Activated CD4-positive, alpha-beta T cell treated with anti-CD3 and anti-CD28 coated beads, Interleukin-2, Interleukin-6, amounts not matched to agents 100 ng/mL and 50 ng/mL, durations not matched to agents 16 hours and 8 hours (primary cell): ENCODE measurements around the gene KCNJ15.

Experiments
- DNase-seq: peaks from one replicate; pipeline ENCODE4 v3.0.0-alpha.2; 2020

Gene KCNJ15

GRCh38 chr21:38268864-38269575 lies 12.2 kb downstream of the KCNJ15 start:
- no peak for DNase-seq

GRCh38 chr21:38269576-38269936 lies 12.8 kb downstream of the KCNJ15 start:
- DNase-seq, result no peak

GRCh38 chr21:38272215-38272614 lies 15.4 kb downstream of the KCNJ15 start:
- no peak for DNase-seq

- no peak for DNase-seq
Measured at GRCh38 chr21:38273745-38274542, 17.2 kb downstream of the KCNJ15 start.

DNA sequence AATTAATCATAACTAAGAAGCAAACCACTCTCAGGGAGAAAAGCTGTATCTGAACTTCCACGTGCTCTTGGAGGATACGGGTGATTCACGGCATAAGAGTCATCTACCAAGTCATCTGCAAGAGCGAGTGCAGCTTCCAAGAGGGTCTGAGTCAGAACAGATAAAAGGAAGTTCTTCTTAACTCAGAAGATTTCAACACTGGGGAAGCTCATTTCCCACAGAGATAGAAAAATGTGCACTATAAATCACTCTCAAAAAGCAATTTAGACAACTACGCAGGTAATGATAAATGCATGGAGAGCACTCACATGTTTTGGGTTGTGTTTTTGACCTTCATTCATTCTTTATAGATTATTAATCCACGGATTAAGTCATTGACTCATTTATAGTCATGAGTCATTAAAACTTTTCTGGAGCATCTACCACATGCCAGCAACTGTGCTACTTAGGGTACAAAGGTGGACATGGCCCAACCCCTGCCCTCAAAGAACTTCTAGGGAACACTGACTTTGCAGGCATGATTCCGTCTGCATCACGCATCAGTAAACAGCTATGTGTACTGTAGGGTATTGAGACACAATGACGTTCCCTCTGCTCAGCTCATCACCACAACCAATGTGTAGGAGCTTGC lies 20.8 kb downstream of the KCNJ15 start:
- DNase-seq, result peak; percentile 47

DNA sequence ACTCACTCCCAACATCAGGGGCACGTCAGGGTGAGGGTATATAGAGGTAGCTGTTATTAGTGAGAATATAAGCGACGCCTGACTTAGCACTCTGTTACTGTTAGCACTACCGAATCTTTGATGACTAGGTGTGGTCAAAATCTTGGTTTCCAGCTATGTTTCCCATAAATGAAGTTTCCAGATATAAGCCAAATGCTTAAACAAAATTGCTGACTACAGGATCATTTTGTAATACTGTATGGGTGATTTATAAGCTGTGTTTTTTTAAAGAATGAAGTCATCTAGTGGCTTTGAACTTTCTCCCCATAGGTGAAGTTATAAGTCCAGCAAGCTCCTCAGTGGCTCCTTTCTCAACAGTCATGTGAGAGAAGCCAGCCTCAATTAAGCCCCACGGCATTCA lies 23.7 kb downstream of the KCNJ15 start:
- no peak for DNase-seq

DNA sequence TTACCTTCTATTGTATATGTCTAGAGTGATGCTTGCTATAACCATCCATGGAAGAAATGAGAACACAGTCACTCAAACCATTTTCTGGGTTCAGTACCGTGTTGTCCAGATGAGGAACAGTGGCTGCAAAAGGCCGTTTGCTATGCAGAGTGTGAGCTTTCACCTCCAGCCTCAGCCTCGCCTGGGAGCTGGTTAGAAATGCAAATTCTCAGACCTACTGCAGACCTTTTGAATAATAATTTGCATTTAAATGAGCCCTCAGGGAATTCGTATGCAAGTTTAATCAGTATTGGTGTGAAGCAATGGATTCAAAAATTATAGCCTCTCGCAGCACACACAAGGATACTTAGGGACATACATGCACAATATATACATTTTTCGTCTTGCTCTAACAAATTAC lies 24.1 kb downstream of the KCNJ15 start:
- DNase-seq, result no peak

DNA sequence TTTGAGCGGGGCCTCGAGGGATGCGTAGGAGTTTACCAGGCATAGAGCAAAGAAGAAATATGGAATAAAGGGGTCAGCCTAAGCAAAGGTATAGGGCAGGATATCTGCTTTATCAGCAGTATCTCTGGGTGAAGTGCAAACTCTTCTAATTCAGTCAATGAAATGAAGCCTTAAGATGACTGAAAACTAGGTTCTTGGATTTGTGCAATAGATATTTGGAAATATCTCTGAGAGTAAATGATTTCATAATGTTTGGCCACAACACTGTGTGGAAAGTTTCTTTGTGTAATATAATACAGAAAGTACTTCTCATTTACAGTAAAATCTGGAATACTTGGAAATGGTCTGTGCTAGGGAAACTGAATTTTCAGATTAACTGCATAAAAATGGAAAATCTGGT lies 26.1 kb downstream of the KCNJ15 start:
- no peak for DNase-seq

GRCh38 chr21:38284216-38284615 lies 27.4 kb downstream of the KCNJ15 start:
- DNase-seq, result no peak

DNA sequence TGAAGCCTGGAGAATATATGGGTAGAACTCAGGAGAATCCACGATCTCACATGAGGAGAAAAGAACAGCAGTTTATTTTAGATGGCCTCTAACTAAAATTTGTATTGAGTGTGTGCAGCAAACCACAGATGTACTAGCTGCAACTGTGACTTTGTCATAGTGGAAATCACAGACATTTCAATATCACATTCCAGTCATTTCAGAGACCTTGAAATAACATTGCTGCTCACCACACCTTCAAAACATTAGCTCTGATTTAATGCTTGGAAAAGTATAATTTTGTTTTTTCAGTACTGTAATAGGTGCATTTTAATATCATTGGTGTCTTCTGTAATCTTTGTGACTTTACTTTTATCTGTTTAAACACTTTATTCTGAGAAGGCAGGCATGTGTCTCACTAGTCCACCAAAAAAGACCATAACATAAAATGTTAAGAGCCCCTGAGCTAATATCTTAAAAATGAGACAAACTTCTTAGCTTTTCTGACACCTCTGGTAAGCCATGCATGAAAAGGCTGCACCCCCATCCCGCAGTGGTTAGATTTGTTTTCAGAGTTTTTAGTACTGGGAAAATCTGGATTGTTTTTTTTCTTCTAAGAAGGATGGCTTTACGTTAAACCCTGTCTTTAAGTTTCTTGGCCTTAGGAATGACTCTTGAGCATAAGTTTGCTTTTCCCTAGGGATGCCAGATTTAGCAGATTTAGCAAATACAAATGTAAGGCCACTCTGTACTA lies 30.1 kb downstream of the KCNJ15 start:
- DNase-seq, result no peak

GRCh38 chr21:38287476-38287875 lies 30.7 kb downstream of the KCNJ15 start:
- no peak for DNase-seq

GRCh38 chr21:38289705-38290485 lies 33.1 kb downstream of the KCNJ15 start:
- DNase-seq, result no peak

DNA sequence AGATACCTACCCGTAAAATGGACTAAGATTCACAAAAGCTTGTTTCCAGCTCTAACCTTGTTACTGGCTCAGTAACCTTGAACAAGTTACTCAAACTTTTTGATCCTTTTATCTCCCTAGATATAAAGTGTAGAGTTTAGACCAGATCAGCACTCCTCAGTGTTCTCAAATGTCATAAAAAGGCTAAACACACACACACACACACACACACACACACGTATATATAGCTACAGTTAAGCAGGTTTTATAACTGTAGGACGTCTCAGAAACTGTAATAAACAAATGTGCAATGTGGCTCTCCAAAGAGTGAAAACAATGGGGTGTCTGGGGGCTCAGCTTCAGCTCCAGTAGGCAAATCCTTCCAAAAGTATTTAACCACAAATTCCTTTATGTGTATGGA lies 34.0 kb downstream of the KCNJ15 start:
- DNase-seq, result no peak

DNA sequence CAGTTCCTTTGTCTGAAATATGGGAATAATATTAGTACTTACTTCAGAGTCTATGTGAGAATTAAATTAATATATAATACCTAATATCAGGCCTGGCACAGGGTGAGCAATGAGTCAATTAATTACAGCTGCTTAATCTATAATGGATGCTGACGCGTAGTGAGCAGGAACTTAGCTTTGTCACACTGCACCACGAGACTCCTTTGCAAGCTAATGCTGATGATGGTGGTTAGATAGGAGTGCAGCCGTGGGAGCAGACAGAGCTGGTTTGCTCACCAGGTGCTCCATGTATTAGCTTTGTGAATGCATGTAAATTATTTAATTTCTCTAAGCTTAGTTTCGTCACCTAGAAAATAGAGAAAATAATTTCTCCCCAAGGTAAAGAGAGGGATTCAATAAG lies 35.1 kb downstream of the KCNJ15 start:
- DNase-seq, result no peak

DNA sequence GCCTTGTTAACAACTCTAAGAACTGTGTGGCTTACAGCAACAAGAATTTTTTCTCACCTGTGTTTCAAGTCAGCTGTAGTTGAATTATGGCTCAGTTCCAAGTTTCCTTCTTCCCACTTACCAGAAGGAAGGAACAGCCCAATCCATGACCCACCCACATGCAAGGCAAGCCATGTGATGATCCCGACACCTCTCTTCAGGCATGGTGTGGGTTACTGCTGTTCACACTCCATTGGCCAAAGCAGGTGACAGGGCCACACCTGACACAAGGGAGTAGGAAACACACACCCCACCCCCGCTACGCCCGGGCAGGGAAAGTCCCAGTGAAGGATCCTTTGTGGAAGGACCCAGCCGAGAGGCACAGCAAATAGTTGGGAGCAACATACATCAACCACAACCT lies 36.3 kb downstream of the KCNJ15 start:
- no peak for DNase-seq

DNA sequence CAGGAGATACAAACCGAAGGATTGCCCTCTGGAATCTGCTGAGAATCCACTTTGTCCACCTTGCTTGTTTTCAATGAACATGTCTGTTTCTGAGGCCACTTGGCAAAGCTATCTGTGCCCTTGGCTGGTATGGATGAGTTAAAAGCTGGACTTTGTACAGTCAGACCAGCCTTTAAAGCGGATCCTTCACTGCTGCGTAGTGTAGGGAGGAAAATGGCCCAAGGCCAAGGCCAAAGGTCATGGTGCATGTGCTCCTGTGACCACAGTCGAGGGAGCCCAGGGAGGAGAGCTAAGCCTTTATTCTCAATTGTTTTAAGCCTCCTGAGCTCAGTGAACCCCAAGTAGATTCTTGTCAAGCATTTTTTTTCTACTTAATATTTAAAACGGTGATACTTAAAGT lies 37.0 kb downstream of the KCNJ15 start:
- no peak for DNase-seq

GRCh38 chr21:38294609-38295008 lies 37.8 kb downstream of the KCNJ15 start:
- no peak for DNase-seq

- DNase-seq, result no peak
Measured at GRCh38 chr21:38295997-38296764, 39.4 kb downstream of the KCNJ15 start.

- no peak for DNase-seq
Measured at GRCh38 chr21:38297194-38297631, 40.4 kb downstream of the KCNJ15 start.

DNA sequence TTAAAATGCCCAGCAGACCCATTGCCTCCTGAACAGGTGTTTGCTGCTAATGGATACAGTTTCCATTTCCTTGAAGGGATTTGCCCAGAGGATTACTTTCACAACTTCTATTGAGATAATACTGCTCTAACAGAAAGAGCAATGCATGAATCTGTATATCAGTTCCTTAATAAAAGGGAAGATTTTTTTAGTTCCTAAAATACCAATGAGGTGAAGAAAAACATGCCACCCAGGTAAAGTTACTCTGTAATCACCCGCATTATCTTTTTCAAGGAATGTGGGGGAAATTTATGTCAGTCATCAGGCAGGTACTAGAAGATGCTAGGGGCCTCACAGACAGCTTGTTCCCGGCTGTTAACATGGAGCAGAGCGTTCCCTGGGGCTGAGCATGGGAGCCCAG lies 41.1 kb downstream of the KCNJ15 start:
- no peak for DNase-seq

DNA sequence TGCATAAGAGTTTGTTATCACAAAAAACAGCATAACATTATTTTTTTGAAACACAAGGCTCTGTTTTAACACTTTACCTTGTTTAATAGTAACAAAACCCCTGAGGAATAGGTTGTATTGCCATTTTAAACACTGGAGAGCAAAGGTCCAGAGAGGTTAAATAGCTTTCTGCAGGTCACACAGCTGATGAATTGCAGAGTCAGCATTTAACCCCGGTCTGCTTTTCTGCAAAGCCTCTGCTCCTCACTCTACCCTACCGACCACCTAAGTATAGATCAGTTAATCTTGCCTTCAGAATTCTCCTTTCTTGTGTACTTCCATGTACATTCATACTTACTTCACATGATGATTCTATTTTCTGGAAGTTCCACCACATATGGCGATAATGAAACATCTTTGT lies 42.0 kb downstream of the KCNJ15 start:
- no peak for DNase-seq

DNA sequence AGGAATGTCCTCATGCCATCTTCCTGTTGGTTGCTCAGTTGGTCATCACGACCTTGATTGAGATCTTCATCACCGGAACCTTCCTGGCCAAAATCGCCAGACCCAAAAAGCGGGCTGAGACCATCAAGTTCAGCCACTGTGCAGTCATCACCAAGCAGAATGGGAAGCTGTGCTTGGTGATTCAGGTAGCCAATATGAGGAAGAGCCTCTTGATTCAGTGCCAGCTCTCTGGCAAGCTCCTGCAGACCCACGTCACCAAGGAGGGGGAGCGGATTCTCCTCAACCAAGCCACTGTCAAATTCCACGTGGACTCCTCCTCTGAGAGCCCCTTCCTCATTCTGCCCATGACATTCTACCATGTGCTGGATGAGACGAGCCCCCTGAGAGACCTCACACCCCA lies 42.9 kb downstream of the KCNJ15 start:
- no peak for DNase-seq
